ENCODE results near the gene MRPL16. TPM values are rescaled to one million over a fixed set of nuclear protein-coding genes. Genes with fewer than 3 reads are reported as not detected.

MRPL16 gene
- total RNA-seq, 1 experiment from 2014 or later = 123 TPM

DNA sequence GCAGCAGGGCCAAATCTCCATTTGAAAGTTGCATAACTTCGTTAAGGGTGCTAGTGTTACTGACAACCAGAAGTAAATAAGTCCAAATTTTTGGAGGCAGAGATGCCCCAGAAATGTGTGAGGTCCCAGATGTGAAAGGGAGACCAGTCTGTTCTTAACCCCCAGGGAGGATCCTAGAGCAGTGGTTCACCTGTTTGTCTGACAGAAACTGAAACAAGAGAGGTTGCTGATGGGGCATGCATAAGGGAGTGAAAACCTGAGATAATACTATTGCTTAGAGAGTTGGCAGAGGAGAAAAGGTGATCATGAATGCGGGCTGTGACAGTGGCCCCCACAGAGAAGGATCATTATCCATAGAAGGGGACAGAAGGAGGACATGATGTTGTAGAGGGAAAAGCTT is 30.9 kb upstream of the MRPL16 start:
- Histone ChIP-seq H4K20me1 (ENCODE audit: low read length) (no peaks in the 10 kb centered on the region), H3K9ac (ENCODE audit: low read length) (no peak overlapping the region), H3K4me1 (ENCODE audit: insufficient read depth, low read length) (no peaks in the 10 kb centered on the region), H3K27ac (ENCODE audit: low read length) (no peak overlapping the region), H3K4me2 (ENCODE audit: low read length) (no peak overlapping the region), H3K9me3 (ENCODE audit: low read length) (no peaks in the 10 kb centered on the region), H3K79me2 (ENCODE audit: low read length) (no peaks in the 10 kb centered on the region), H3K36me3 (ENCODE audit: low read depth, low read length) (no peaks in the 10 kb centered on the region), H3K9me2 (replicated peaks; ENCODE audit: low read length) (0 out of 2 replicates have a peak, but pooled peaks cover 5% of the 10 kb centered on the region), H2AFZ (ENCODE audit: low read length) (no peak overlapping the region), H3F3A (ENCODE audit: low read length, unreplicated experiment) (no peaks in the 10 kb centered on the region), H3K4me3 (ENCODE audit: low read length) (no peak overlapping the region), H3K27me3 (ENCODE audit: low read length) (no peaks in the 10 kb centered on the region)
- ATAC-seq = no peak
- ChIA-PET POLR2A (ENCODE audit: unreplicated experiment) (no interaction called here), CTCF (no interaction called here)
- TF ChIP-seq EZH2phosphoT487 (IDR thresholded peaks at IDR 0.05; ENCODE audit: borderline replicate concordance, low read length) (no peak), EZH2 (IDR thresholded peaks at IDR 0.05; ENCODE audit: low read length, unreplicated experiment) (no peak)
- TF ChIP-seq, protein P1, sequence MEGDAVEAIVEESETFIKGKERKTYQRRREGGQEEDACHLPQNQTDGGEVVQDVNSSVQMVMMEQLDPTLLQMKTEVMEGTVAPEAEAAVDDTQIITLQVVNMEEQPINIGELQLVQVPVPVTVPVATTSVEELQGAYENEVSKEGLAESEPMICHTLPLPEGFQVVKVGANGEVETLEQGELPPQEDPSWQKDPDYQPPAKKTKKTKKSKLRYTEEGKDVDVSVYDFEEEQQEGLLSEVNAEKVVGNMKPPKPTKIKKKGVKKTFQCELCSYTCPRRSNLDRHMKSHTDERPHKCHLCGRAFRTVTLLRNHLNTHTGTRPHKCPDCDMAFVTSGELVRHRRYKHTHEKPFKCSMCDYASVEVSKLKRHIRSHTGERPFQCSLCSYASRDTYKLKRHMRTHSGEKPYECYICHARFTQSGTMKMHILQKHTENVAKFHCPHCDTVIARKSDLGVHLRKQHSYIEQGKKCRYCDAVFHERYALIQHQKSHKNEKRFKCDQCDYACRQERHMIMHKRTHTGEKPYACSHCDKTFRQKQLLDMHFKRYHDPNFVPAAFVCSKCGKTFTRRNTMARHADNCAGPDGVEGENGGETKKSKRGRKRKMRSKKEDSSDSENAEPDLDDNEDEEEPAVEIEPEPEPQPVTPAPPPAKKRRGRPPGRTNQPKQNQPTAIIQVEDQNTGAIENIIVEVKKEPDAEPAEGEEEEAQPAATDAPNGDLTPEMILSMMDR (conservative IDR thresholded peaks at IDR 0.05; ENCODE audit: low read depth, low read length) = no peak
- no peak for DNase-seq
- intact Hi-C loops (cut with micrococcal nuclease) = no loop called here
- no TSS peak for BruUV-seq (replicated peaks)

DNA sequence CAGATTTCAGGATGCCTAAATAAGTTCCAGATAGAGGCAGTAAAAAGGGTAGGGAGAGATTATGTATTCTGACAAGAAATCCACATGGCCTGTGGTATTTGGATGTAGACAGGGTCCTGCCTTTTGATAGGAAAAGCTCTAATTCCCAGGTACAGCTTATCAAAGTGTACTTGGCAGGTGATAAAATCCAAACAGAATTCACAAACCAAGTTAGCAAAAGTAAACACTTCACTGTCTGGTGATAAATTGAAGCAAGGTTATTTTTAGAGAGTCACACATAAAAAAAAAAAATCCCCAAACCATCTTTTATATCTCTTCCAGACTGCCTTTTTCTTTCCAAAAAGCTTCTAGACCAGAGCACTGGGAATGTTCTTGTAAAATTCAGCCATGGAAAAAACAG is 29.0 kb upstream of the MRPL16 start:
- TF ChIP-seq EZH2phosphoT487 (IDR thresholded peaks at IDR 0.05; ENCODE audit: borderline replicate concordance, low read length) = no peak
- TF ChIP-seq, protein P1 (conservative IDR thresholded peaks at IDR 0.05; ENCODE audit: low read depth, low read length) = no peak
- TF ChIP-seq EZH2 (IDR thresholded peaks at IDR 0.05; ENCODE audit: low read length, unreplicated experiment) = no peak
- no peak overlapping the region for H3K4me2 ChIP-seq (ENCODE audit: low read length)
- H3K4me3 ChIP-seq (ENCODE audit: low read length) = no peak overlapping the region
- ChIA-PET CTCF (no interaction called here), POLR2A (ENCODE audit: unreplicated experiment) (no interaction called here)
- no peak overlapping the region for H3K9ac ChIP-seq (ENCODE audit: low read length)
- no peaks in the 10 kb centered on the region for H4K20me1 ChIP-seq (ENCODE audit: low read length)
- intact Hi-C loops (cut with micrococcal nuclease) = no loop called here
- H3K27me3 ChIP-seq (ENCODE audit: low read length) = no peaks in the 10 kb centered on the region
- H3F3A ChIP-seq (ENCODE audit: low read length, unreplicated experiment) = no peaks in the 10 kb centered on the region
- ATAC-seq (no peak), DNase-seq (no peak)
- H3K79me2 ChIP-seq (ENCODE audit: low read length) = no peaks in the 10 kb centered on the region
- H3K27ac ChIP-seq (ENCODE audit: low read length) = no peak overlapping the region
- H3K9me3 ChIP-seq (ENCODE audit: low read length) = no peaks in the 10 kb centered on the region
- no TSS peak for BruUV-seq (replicated peaks)
- H3K4me1 ChIP-seq (ENCODE audit: insufficient read depth, low read length) = no peaks in the 10 kb centered on the region
- 0 out of 2 replicates have a peak, but pooled peaks cover 2% of the 10 kb centered on the region for H3K9me2 ChIP-seq (replicated peaks; ENCODE audit: low read length)
- no peaks in the 10 kb centered on the region for H3K36me3 ChIP-seq (ENCODE audit: low read depth, low read length)
- H2AFZ ChIP-seq (ENCODE audit: low read length) = no peak overlapping the region

DNA sequence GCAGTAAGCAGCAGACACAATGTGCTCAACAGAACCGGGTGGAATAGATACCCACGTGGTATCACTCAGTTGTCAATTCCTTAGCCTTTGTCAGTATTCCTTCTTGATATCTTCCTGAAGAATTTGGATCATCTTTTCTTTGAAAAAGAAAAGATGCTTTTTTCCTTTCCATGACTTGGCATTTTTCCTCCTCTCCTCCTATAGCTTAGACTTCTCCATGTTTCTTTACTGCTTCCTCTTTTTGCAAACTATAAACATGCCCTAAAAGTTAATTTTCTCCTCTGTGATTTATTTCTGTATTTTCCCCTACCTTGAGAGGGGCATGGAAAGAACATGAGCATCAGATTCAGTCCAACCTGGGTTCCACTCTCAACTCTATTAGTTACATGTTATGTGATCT is 23.0 kb upstream of the MRPL16 start:
- H3K4me3 ChIP-seq (ENCODE audit: low read length) = no peak overlapping the region
- no peaks in the 10 kb centered on the region for H3K9me3 ChIP-seq (ENCODE audit: low read length)
- H3K9me2 ChIP-seq (replicated peaks; ENCODE audit: low read length) = no peaks in the 10 kb centered on the region
- ChIA-PET CTCF (no interaction called here), POLR2A (ENCODE audit: unreplicated experiment) (no interaction called here)
- H3K9ac ChIP-seq (ENCODE audit: low read length) = no peak overlapping the region
- H2AFZ ChIP-seq (ENCODE audit: low read length) = no peak overlapping the region
- H3K36me3 ChIP-seq (ENCODE audit: low read depth, low read length) = no peaks in the 10 kb centered on the region
- H3K4me2 ChIP-seq (ENCODE audit: low read length) = no peak overlapping the region
- DNase-seq = no peak
- no peaks in the 10 kb centered on the region for H3K79me2 ChIP-seq (ENCODE audit: low read length)
- no peak for ATAC-seq
- H4K20me1 ChIP-seq (ENCODE audit: low read length) = no peaks in the 10 kb centered on the region
- no peaks in the 10 kb centered on the region for H3K4me1 ChIP-seq (ENCODE audit: insufficient read depth, low read length)
- intact Hi-C loops (cut with micrococcal nuclease) = no loop called here
- BruUV-seq (replicated peaks) = no TSS peak
- no peak overlapping the region for H3K27ac ChIP-seq (ENCODE audit: low read length)
- no peaks in the 10 kb centered on the region for H3K27me3 ChIP-seq (ENCODE audit: low read length)
- no peaks in the 10 kb centered on the region for H3F3A ChIP-seq (ENCODE audit: low read length, unreplicated experiment)
- TF ChIP-seq, protein P1 (conservative IDR thresholded peaks at IDR 0.05; ENCODE audit: low read depth, low read length) = no peak

All from PC-3 (cell line).